GM12873 (cell line): ENCODE measurements around the gene UIMC1.

Experiments used
- TF ChIP-seq, protein P1 (sequence below): IDR thresholded peaks from 2 replicates; pipeline ENCODE4 v1.5.1; 2012; ENCODE audit warnings: low read depth, mild to moderate bottlenecking, moderate library complexity, low read length, control low read depth; ENCODE audit not compliant: insufficient read depth; ENCODE audit errors: missing control alignments

UIMC1 gene

GRCh38 chr5:177024559-177024958, 18.0 kb upstream of the UIMC1 start:
- TF ChIP-seq, protein P1, sequence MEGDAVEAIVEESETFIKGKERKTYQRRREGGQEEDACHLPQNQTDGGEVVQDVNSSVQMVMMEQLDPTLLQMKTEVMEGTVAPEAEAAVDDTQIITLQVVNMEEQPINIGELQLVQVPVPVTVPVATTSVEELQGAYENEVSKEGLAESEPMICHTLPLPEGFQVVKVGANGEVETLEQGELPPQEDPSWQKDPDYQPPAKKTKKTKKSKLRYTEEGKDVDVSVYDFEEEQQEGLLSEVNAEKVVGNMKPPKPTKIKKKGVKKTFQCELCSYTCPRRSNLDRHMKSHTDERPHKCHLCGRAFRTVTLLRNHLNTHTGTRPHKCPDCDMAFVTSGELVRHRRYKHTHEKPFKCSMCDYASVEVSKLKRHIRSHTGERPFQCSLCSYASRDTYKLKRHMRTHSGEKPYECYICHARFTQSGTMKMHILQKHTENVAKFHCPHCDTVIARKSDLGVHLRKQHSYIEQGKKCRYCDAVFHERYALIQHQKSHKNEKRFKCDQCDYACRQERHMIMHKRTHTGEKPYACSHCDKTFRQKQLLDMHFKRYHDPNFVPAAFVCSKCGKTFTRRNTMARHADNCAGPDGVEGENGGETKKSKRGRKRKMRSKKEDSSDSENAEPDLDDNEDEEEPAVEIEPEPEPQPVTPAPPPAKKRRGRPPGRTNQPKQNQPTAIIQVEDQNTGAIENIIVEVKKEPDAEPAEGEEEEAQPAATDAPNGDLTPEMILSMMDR: no peak

- TF ChIP-seq, protein P1: no peak
These were observed 16.7 kb upstream of the UIMC1 start for GRCh38 chr5:177023303-177023664.

- TF ChIP-seq, protein P1: peak; percentile 46
These were observed 16.1 kb upstream of the UIMC1 start, which contains the start of gene ZNF346 for GRCh38 chr5:177022386-177023302. ZNF346 (plus strand) TSS chr5:177022696; CDS start chr5:177022739, 43 bp downstream.

DNA sequence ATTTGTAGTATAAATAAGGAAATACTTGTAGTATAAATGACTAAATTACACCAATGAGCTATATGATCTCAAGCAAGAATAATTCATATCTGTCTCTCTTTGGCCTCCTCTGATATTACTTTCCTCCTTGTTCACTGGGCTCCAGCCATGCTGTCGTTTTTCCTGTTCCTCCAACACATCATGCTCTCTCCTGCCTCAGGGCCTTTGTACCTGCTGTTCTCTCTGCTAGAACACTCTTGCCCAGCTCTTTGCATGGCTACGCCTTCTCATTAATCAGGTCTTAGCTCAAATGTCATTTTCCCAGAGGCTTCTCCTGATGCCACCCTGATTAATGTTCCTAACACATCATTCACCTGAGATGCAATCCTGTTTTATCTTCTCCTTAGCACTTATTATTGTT, 13.5 kb upstream of the UIMC1 start:
- TF ChIP-seq, protein P1: no peak

- TF ChIP-seq, protein P1: no peak
These were observed 11.8 kb upstream of the UIMC1 start for GRCh38 chr5:177018341-177018740.

- TF ChIP-seq, protein P1: no peak
These were observed 8.6 kb upstream of the UIMC1 start for GRCh38 chr5:177015156-177015555.

GRCh38 chr5:177010153-177010552, 3.6 kb upstream of the UIMC1 start:
- TF ChIP-seq, protein P1: no peak
